Activated T-cell treated with anti-CD3 and anti-CD28 coated beads, Interleukin-2, amount 50 U/mL, for 4 hours (primary cell): ENCODE results near the gene CTSK. TPM values are rescaled to one million over a fixed set of nuclear protein-coding genes. Genes with fewer than 3 reads are reported as not detected.
"Not testable (repeated sequence)": the region's sequence is repeated elsewhere in the genome, so short reads cannot be mapped to it uniquely, and the experiment has no call there.

Source experiments
- ATAC-seq, 2 donors: fragments of 200-7000 bp; cut with Tn5 transposase; one replicate each; pipeline ENCODE4 v1.10.0; 2021
- DNase-seq: peaks from one replicate; pipeline ENCODE4 v3.0.0-alpha.2; 2020
- H3K27me3 Mint-ChIP-seq: one replicate; pipeline ENCODE4 v1.8.0; 2021; ENCODE audit warnings: low read depth, mixed read lengths
- H3K36me3 Mint-ChIP-seq: one replicate; pipeline ENCODE4 v1.8.0; 2022; ENCODE audit warnings: mixed read lengths; ENCODE audit not compliant: insufficient read depth
- H3K4me1 Mint-ChIP-seq: one replicate; pipeline ENCODE4 v1.8.0; 2021; ENCODE audit warnings: low read depth, mixed read lengths
- H3K4me3 Mint-ChIP-seq: one replicate; pipeline ENCODE4 v1.8.0; 2021; ENCODE audit warnings: mild to moderate bottlenecking, moderate library complexity, mixed read lengths
- H3K9me3 Mint-ChIP-seq: one replicate; pipeline ENCODE4 v1.8.0; 2021; ENCODE audit warnings: mixed read lengths
- total RNA-seq, 3 donors: library from RNA; stranded (reverse); gene quantifications; one replicate each; pipeline ENCODE4 v1.2.1, GENCODE V29; 2021

CTSK gene
- total RNA-seq, 3 donors from 2014 or later: 0.38 to 1.1 (median 0.81) TPM

GRCh38 chr1:150820730-150821512 lies 12.9 kb upstream of the CTSK start:
- H3K27me3 Mint-ChIP-seq: no peaks in the 10 kb centered on the region
- no peaks in the 10 kb centered on the region for H3K9me3 Mint-ChIP-seq
- DNase-seq (no peak), ATAC-seq (peak; percentile 58)
- H3K36me3 Mint-ChIP-seq: peaks cover 28% of the 10 kb centered on the region
- H3K4me1 Mint-ChIP-seq: peaks cover 2% of the 10 kb centered on the region
- H3K4me3 Mint-ChIP-seq: no peak overlapping the region

DNA sequence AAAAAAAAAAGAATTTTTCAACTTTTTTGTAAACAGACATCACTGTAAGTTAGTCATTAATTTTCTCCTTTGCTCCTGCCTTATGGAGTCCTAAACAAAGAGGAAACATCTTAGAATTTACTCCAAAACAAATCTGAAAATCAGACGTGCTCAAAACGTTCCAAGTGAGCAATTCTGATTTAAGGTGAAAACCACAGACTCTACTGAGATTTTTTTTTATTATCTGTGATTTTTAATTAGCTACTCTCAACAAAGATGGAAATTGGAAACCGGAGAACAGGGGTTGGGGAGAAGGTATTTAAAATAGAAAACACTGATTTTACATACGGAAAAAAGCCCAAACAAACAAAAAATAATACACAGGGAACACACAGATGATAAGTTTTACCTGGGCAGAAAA lies 7.8 kb upstream of the CTSK start:
- Mint-ChIP-seq H3K27me3 (no peaks in the 10 kb centered on the region), H3K36me3 (peaks cover 24% of the 10 kb centered on the region), H3K4me3 (no peak overlapping the region), H3K4me1 (no peaks in the 10 kb centered on the region), H3K9me3 (no peaks in the 10 kb centered on the region)
- no peak for DNase-seq
- ATAC-seq: no peak

GRCh38 chr1:150813028-150813707 lies 5.1 kb upstream of the CTSK start:
- no peak for DNase-seq
- no peak overlapping the region for H3K4me3 Mint-ChIP-seq
- H3K27me3 Mint-ChIP-seq: no peaks in the 10 kb centered on the region
- H3K4me1 Mint-ChIP-seq: peaks cover 1% of the 10 kb centered on the region
- H3K36me3 Mint-ChIP-seq: peaks cover 18% of the 10 kb centered on the region
- no peaks in the 10 kb centered on the region for H3K9me3 Mint-ChIP-seq
- no peak for ATAC-seq

- Mint-ChIP-seq H3K4me1 (peaks cover 8% of the 10 kb centered on the region), H3K36me3 (peaks cover 8% of the 10 kb centered on the region), H3K9me3 (no peaks in the 10 kb centered on the region), H3K27me3 (no peaks in the 10 kb centered on the region), H3K4me3 (no peak overlapping the region)
- ATAC-seq: no peak
- no peak for DNase-seq
Measured at GRCh38 chr1:150810958-150811659, 3.0 kb upstream of the CTSK start.

- Mint-ChIP-seq H3K27me3 (no peaks in the 10 kb centered on the region), H3K4me3 (no peak overlapping the region), H3K9me3 (no peaks in the 10 kb centered on the region), H3K36me3 (peaks cover 4% of the 10 kb centered on the region), H3K4me1 (peaks cover 8% of the 10 kb centered on the region)
- ATAC-seq (no peak), DNase-seq (no peak)
Measured at GRCh38 chr1:150809651-150810050, 1.6 kb upstream of the CTSK start.

DNA sequence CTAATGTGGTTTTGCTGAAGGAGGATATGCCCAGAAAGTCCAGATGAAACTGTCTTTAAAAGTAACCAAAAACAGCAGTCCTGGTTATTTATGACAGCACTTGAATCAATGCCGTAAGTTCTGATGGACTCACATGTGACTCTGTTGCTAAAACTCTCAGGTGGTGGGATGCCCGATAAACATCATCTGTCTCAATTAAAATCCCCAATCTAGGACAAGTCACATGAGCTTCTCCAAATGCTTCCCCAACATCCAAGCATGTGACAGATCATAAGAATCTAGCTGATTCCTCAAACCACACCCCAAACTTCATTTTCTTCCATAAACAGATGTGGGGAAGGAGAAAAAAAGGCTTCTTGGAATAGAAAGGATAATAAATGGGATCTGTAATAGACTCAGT lies 786 bp upstream of the CTSK start:
- no peak overlapping the region for H3K4me3 Mint-ChIP-seq
- H3K9me3 Mint-ChIP-seq: no peaks in the 10 kb centered on the region
- ATAC-seq (no peak), DNase-seq (no peak)
- H3K36me3 Mint-ChIP-seq: peaks cover under 1% of the 10 kb centered on the region
- H3K4me1 Mint-ChIP-seq: peaks cover 8% of the 10 kb centered on the region
- H3K27me3 Mint-ChIP-seq: no peaks in the 10 kb centered on the region

DNA sequence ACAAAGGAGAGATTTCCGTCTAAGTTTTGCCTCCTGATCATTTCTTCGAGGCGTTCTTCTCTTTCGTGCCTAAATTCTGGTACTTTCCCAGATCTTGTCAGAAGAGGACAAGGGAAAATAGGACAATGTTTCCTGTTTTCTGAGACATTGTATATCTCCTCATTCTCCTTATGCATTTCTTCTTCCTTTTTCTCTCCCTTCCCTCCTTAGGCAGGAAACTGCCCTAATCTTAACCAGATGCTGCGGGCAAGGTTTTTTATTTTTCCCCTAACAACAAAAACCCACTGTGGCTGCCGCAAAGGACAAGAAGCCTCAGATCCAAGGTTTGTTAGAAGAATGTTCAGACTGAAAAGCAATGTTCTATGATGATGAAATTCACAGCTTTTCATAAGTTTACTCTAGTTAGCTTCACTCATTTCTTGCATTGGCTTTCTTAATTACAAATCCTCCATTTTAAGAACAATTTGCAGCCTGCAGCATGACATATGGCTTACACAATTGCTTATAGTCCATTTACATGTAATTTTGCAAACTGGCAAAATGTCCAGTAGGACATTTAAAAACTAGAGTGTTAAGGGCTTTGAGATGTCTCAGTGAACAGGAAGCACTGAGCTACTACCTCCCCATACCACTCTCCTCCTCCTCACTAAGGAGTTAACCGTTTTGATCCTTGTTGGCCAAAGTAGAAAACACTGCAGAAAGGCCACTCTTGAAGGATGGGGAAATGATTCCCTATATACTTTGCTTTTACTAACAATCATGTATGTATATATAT lies 624 bp downstream of the CTSK start:
- Mint-ChIP-seq H3K27me3 (no peaks in the 10 kb centered on the region), H3K36me3 (peaks cover 5% of the 10 kb centered on the region), H3K4me1 (peaks cover 8% of the 10 kb centered on the region), H3K4me3 (peak overlapping the region; percentile 14), H3K9me3 (no peaks in the 10 kb centered on the region)
- DNase-seq (no peak), ATAC-seq (no peak)

DNA sequence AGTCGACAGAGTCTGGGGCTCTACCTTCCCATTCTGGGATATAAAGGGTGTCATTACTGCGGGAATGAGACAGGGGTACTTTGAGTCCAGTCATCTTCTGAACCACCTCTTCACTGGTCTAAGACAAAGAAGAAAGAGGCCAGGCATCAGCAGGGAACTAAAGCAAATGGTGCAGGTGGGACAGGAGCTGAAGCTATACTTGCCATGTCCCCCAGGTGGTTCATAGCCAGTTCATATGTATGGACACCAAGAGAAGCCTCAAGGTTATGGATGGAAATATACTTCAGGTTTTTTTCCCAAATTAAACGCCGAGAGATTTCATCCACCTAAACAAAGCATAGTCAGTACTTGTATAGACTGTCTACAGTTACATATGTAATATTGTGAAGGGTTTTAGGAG lies 2.2 kb downstream of the CTSK start:
- H3K9me3 Mint-ChIP-seq: no peaks in the 10 kb centered on the region
- ATAC-seq (no peak), DNase-seq (no peak)
- H3K4me3 Mint-ChIP-seq: no peak overlapping the region
- peaks cover 5% of the 10 kb centered on the region for H3K36me3 Mint-ChIP-seq
- peaks cover 8% of the 10 kb centered on the region for H3K4me1 Mint-ChIP-seq
- H3K27me3 Mint-ChIP-seq: no peaks in the 10 kb centered on the region

DNA sequence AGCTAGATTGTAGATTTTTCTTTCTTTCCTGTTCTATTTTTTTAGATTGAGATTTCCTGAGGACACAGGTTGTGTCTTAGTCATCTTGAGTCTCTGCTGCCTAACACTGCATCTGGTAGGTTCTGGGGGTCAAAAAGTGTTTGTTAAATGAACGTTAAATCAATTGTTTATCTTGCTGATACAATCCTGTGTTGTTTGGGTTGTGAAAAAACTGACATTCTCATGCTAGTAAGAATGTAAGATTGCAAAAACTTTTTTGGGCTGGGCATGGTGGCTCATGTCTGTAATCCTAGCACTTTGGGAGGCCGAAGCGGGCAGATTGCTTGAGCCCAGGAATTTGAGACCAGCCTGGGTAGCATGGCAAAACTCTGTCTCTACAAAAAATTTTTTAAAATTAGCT lies 3.4 kb downstream of the CTSK start:
- ATAC-seq: no peak
- Mint-ChIP-seq H3K4me1 (peaks cover 8% of the 10 kb centered on the region), H3K36me3 (peaks cover 5% of the 10 kb centered on the region), H3K4me3 (no peak overlapping the region), H3K27me3 (no peaks in the 10 kb centered on the region), H3K9me3 (no peaks in the 10 kb centered on the region)
- no peak for DNase-seq

- Mint-ChIP-seq H3K36me3 (peaks cover 32% of the 10 kb centered on the region), H3K9me3 (no peaks in the 10 kb centered on the region), H3K4me3 (no peak overlapping the region), H3K27me3 (no peaks in the 10 kb centered on the region), H3K4me1 (no peaks in the 10 kb centered on the region)
- no peak for ATAC-seq
- DNase-seq: no peak
Measured at GRCh38 chr1:150799089-150799488, 9.0 kb downstream of the CTSK start.

DNA sequence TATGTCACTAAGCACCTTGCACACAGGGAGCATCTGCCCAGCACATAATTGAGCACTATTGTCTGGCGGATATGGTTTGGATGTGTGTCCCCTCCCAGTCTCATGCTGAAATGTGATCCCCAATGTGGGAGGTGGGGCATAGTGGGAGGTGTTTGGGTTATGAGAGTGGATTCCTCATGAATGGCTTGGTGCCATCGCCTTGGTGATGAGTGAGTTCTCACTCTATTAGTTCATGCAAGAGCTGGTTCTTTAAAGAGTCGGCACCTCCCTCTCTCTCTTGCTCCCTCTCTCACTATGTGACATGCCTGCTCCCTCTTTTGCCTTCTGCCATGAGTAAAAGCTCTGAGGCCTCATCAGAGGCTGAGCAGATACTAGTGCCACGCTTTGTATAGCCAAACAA lies 9.5 kb downstream of the CTSK start:
- DNase-seq: no peak
- Mint-ChIP-seq H3K4me3 (no peak overlapping the region), H3K27me3 (no peaks in the 10 kb centered on the region), H3K36me3 (peaks cover 32% of the 10 kb centered on the region), H3K9me3 (no peaks in the 10 kb centered on the region), H3K4me1 (no peaks in the 10 kb centered on the region)
- ATAC-seq: no peak

DNA sequence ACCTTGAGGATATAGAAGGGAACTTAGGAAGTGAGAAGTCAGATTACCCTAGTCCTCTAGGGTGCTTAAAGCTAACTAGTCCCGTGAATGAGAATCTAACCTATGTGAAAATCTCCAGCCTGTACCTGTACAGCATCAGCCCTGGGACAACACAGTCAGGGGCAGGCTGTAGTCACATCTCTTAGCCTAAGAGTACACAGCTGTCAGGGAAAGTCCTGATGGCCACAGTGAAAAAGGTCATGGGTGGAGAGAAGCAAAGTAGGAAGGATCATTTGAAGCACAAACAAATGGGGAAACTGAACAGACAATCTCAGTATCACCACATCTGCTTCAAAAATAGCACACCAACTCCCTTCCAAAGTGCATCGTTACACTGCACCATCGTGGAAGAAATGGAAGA lies 11.7 kb downstream of the CTSK start:
- no peak for ATAC-seq

DNA sequence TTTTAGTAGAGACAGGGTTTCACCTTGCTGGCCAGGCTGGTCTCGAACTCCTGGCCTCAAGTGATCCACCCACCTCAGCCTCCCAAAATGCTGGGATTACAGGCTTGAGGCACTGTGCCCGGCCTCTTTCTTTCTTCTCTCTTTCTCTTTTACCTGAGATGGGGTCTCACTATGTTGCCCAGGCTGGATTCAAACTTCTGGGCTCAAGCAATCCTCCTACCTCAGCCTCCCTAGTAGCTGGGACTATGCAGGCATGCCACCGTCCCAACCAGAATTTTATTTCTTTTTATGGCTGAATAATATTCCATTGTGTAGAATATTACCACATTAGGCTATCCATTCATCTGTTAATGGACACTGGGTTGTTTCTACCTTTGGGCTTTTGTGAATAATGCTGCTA lies 14.3 kb downstream of the CTSK start:
- not testable (repeated sequence) for H3K4me3 Mint-ChIP-seq, H3K9me3 Mint-ChIP-seq, ATAC-seq, H3K27me3 Mint-ChIP-seq, H3K4me1 Mint-ChIP-seq, DNase-seq
- H3K36me3 Mint-ChIP-seq: peaks cover 21% of the 10 kb centered on the region

More for the DNA sequence above, 11.7 kb downstream of the CTSK start:
- H3K4me1 Mint-ChIP-seq: no peaks in the 10 kb centered on the region
- H3K4me3 Mint-ChIP-seq: no peak overlapping the region
- DNase-seq: no peak
- H3K9me3 Mint-ChIP-seq: no peaks in the 10 kb centered on the region
- H3K36me3 Mint-ChIP-seq: peaks cover 26% of the 10 kb centered on the region
- no peaks in the 10 kb centered on the region for H3K27me3 Mint-ChIP-seq

DNA sequence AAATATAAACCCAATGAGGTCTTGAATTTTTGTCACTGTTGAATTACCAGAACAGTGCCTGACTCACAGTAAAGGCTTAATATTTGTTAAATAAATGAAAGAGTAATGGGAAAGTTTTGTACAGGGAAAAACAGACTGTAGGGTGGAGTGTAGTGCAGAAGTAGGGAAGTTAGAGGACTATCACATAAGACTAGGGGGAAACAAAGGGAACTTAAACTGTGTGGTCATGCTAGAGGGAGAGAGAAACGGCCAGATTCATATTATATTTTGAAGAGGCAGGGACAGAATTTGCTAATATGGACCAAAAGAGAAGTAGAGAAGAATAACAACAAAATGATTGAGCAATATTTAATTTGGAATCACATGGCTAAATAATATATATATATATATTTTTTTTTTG lies 14.8 kb downstream of the CTSK start:
- H3K4me3 Mint-ChIP-seq: no peak overlapping the region
- H3K4me1 Mint-ChIP-seq: no peaks in the 10 kb centered on the region
- DNase-seq (no peak), ATAC-seq (no peak)
- H3K9me3 Mint-ChIP-seq: no peaks in the 10 kb centered on the region
- H3K36me3 Mint-ChIP-seq: peaks cover 17% of the 10 kb centered on the region
- no peaks in the 10 kb centered on the region for H3K27me3 Mint-ChIP-seq
